K562 (cell line): ENCODE data around the gene BPI. TPM values are rescaled to one million over a fixed set of nuclear protein-coding genes. Genes with fewer than 3 reads are reported as not detected.

Experiments used
- ATAC-seq: fragments of 200-7000 bp; cut with Tn5 transposase; 3 replicates; pipeline ENCODE4 v1.9.1; 2020; ENCODE audit warnings: moderate library complexity
- BruUV-seq: library from RNA; stranded (reverse); fragments of 400-500 nt; replicated peaks from 2 replicates; lab custom pipeline; 2021; lab: Mats Ljungman, UMichigan
- CTCF ChIA-PET: fragments of 300-600 bp; formaldehyde crosslinking; extraction: SDS; loops from one replicate; lab custom pipeline; 2021; ENCODE audit warnings: low intra/inter-chr PET ratio; lab: Yijun Ruan, JAX
- POLR2A ChIA-PET: fragments of 300-600, 350-650 bp; sonication (Branson Sonifier 250); formaldehyde crosslinking; extraction: SDS; loops from one replicate; lab custom pipeline; 2021; ENCODE audit warnings: antibody characterized with exemption, inconsistent platforms; lab: Yijun Ruan, JAX
- DNase-seq, 4 experiments: peaks; one replicate each; pipeline versions ENCODE4 v3.0.0 to v3.0.0-alpha.2; 2011 to 2018; ENCODE audit warnings: low spot score in 3 of 4, mixed read lengths in 3 of 4; ENCODE audit errors: extremely low read depth in 1 of 4
- FAIRE-seq: peaks from 2 replicates; lab custom pipeline; 2011; peaks lifted over from hg19 to GRCh38; lab: Jason Lieb, UNC
- H2AFZ ChIP-seq: 2 replicates; pipeline ENCODE4 v1.6.0; 2011; ENCODE audit warnings: low read depth, low read length, control low read depth, inconsistent platforms
- H3K27ac ChIP-seq: fragments of 200-600 bp; 3 replicates; pipeline ENCODE4 v1.8.0; 2011; ENCODE audit warnings: low read depth, mild to moderate bottlenecking, control low read depth, inconsistent platforms, low read length, moderate library complexity, mixed read lengths; ENCODE audit errors: extremely low read depth
- H3K27me3 ChIP-seq, 2 experiments: fragments of 300-600 bp in 1 of 2; 2 replicates in 1 of 2; 3 replicates in 1 of 2; pipeline versions ENCODE4 v1.6.0 to v1.8.0; 2011; ENCODE audit warnings: inconsistent platforms in 2 of 2, low read length in 2 of 2, mild to moderate bottlenecking in 1 of 2, mixed read lengths in 1 of 2, moderate library complexity in 1 of 2; ENCODE audit not compliant: control insufficient read depth in 2 of 2, insufficient read depth in 2 of 2
- H3K36me3 ChIP-seq: fragments of 300-600 bp; 3 replicates; pipeline ENCODE4 v1.8.0; 2011; ENCODE audit warnings: mild to moderate bottlenecking, low read length, inconsistent platforms; ENCODE audit not compliant: control insufficient read depth, insufficient read depth
- H3K4me1 ChIP-seq, 2 experiments: fragments of 200-600 bp in 1 of 2; replicated peaks in 1 of 2; 2 replicates in 1 of 2; 3 replicates in 1 of 2; pipeline versions ENCODE4 v1.5.1 to v1.8.0; 2011; ENCODE audit warnings: inconsistent platforms in 2 of 2, low read length in 2 of 2, mild to moderate bottlenecking in 1 of 2, mixed read lengths in 1 of 2, moderate library complexity in 1 of 2; ENCODE audit not compliant: control insufficient read depth in 2 of 2, insufficient read depth in 2 of 2
- H3K4me2 ChIP-seq: 2 replicates; pipeline ENCODE4 v1.6.1; 2011; ENCODE audit warnings: low read length, control low read depth, inconsistent platforms, mixed read lengths; ENCODE audit not compliant: insufficient read depth
- H3K4me3 ChIP-seq: fragments of 200-600 bp; sonication (generic), shearing (Covaris generic); 2 replicates; pipeline ENCODE4 v1.5.1; 2016; ENCODE audit warnings: control low read depth, inconsistent platforms
- H3K79me2 ChIP-seq: fragments of 200-600 bp; 3 replicates; pipeline ENCODE4 v1.8.0; 2011; ENCODE audit warnings: low read length, inconsistent platforms; ENCODE audit not compliant: control insufficient read depth, insufficient read depth
- H3K9ac ChIP-seq, 2 experiments: 2 replicates each; pipeline versions ENCODE4 v1.6.0 to v1.6.1; 2011; ENCODE audit warnings: low read depth in 2 of 2, low read length in 2 of 2, control low read depth in 1 of 2, inconsistent platforms in 1 of 2, mild to moderate bottlenecking in 1 of 2, mixed read lengths in 1 of 2; ENCODE audit not compliant: insufficient read depth in 1 of 2
- H3K9me1 ChIP-seq: one replicate; pipeline ENCODE4 v1.6.0; 2011; ENCODE audit warnings: inconsistent platforms, mild to moderate bottlenecking, low read length, moderate library complexity; ENCODE audit not compliant: control insufficient read depth, insufficient read depth
- H3K9me3 ChIP-seq: replicated peaks from 2 replicates; pipeline ENCODE4 v1.5.1; 2011; ENCODE audit warnings: low read depth, low read length, inconsistent platforms; ENCODE audit not compliant: control insufficient read depth, insufficient read depth
- H4K20me1 ChIP-seq: replicated peaks from 2 replicates; pipeline ENCODE4 v1.6.1; 2011; ENCODE audit warnings: low read length, inconsistent platforms, mixed read lengths; ENCODE audit not compliant: control insufficient read depth, insufficient read depth
- KAT7 ChIP-seq: sonication (generic); formaldehyde crosslinking; IDR thresholded peaks from 2 replicates; pipeline ENCODE4 v1.8.0; 2022; ENCODE audit warnings: missing genetic modification reagents, mild to moderate bottlenecking, borderline replicate concordance
- RBM25 ChIP-seq: fragments of 200-400 bp; formaldehyde crosslinking; IDR thresholded peaks from 2 replicates; pipeline ENCODE4 v1.6.1; 2018; ENCODE audit warnings: low read length, low read depth, moderate library complexity; ENCODE audit not compliant: severe bottlenecking
- RCOR1 ChIP-seq, 2 experiments: IDR thresholded peaks; 2 replicates each; pipeline ENCODE4 v1.6.1; 2012; ENCODE audit warnings: low read depth in 2 of 2, low read length in 2 of 2, borderline replicate concordance in 1 of 2, improper control_type of control experiment in 1 of 2
- SP1 ChIP-seq: sonication (generic); formaldehyde crosslinking; IDR thresholded peaks from 2 replicates; pipeline ENCODE4 v1.8.1; 2022; ENCODE audit warnings: mild to moderate bottlenecking, missing genetic modification reagents
- ZFP36 ChIP-seq: fragments of 150-350 bp; IDR thresholded peaks from 2 replicates; pipeline ENCODE4 v1.6.1; 2018; ENCODE audit warnings: low read length, low read depth; ENCODE audit not compliant: partially characterized antibody
- WGBS: fragments of 100-300 bp; shearing (Covaris generic); methylation state at CpG from one replicate; pipeline ENCODE4 v1.1.6; 2016; ENCODE audit warnings: low coverage, mixed read lengths; ENCODE audit not compliant: insufficient coverage; ENCODE audit errors: missing lambda C conversion rate; 5-methylcytosine and 5-hydroxymethylcytosine counted together
- in situ Hi-C: fragments of 300-500 bp; cut with MboI; formaldehyde crosslinking; loops from 4 replicates; pipeline ENCODE4 v1.15.0; 2018; ENCODE audit warnings: inconsistent platforms, mixed read lengths
- intact Hi-C: fragments of 100-400 bp; cut with micrococcal nuclease; formaldehyde crosslinking; loops from 2 replicates; pipeline ENCODE4 v1.14.2; 2022
- polyA plus RNA-seq, 8 experiments: library from polyadenylated mRNA; depleted of rRNA in 4 of 8; stranded (reverse) in 5 of 8; unstranded in 3 of 8; fragments of >200 nt; fragmentation: Nextera tagmentation in 2 of 8; fragmentation: Illumina TruSeq in 1 of 8; extraction: Ambion mirVana in 2 of 8; extraction: Trizol in 1 of 8; gene quantifications; 2 replicates each; pipeline versions ENCODE4 v1.2.1 to v1.2.3, GENCODE V29; 2011 to 2014; ENCODE audit warnings: inconsistent platforms in 1 of 8, missing spikeins in 1 of 8
- total RNA-seq, 7 experiments: library from RNA; depleted of rRNA in 6 of 7; stranded (reverse); fragments of >200 nt in 6 of 7; fragmentation: Illumina TruSeq in 2 of 7; extraction: Trizol in 2 of 7; gene quantifications; 2 replicates each; pipeline versions ENCODE4 v1.2.1 to v1.2.3, GENCODE V29; 2011 to 2021; ENCODE audit warnings: low replicate concordance in 1 of 7

Gene BPI
- total and polyA plus RNA-seq, 9 of the 15 experiments (the other 6 are each of a cell fraction or from before 2014, with no cell fraction given), result not detected

DNA sequence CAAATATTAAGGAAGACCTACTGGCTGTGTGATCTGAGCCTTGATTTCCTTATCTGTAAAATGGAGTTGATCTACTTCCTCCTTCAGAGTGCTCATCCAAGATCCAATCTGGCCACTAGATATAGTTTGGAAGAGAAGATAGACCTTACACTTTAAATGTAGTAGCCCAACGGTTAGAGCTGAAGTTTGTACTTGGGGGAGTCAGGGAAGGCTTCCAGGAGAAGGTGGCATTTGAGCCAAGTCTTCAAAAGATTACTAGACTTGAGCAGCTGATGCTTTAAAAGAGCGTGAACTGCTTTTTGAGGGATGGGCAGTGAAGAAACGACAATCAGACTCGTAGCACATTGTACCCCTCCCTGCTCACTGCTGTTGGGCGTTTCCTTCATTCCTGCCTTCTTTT lies 45.9 kb downstream of the BPI start:
- no peak overlapping the region for H3K4me3 ChIP-seq
- no peak overlapping the region for H3K4me2 ChIP-seq
- no peak overlapping the region for H3K27ac ChIP-seq
- no peak for TF ChIP-seq SP1
- no peak for TF ChIP-seq KAT7 (CRISPR knock-in tag)
- peak in 1 of 2 experiments; percentile 33; a peak in 1 of 4 replicates for TF ChIP-seq RCOR1 (IDR thresholded peaks at IDR 0.05; ENCODE audit: borderline replicate concordance in 1 of 2, low read depth in 2 of 2, low read length in 2 of 2)
- TF ChIP-seq RBM25, result peak; percentile 58
- TF ChIP-seq ZFP36, result peak; percentile 85
- TF ChIP-seq, all 486 proteins: peak for 3
- no peak for ATAC-seq
- ChIA-PET POLR2A (interaction anchor here (0.6 kb wide), 1 partner anchor 191 kb away, joined by 3 read pairs; no protein-coding TSS in a partner anchor), CTCF (no interaction called here)
- intact Hi-C loops, result no loop called here
- no peak overlapping the region for H3K9ac ChIP-seq
- H3K4me1 ChIP-seq, result peaks cover 6 to 10% of the 10 kb centered on the region in 2 experiments; a peak in 3 of 5 replicates
- no peaks in the 10 kb centered on the region for H4K20me1 ChIP-seq
- WGBS, result 12% methylated on average over 5 of the region's 5 CpGs
- no peak for DNase-seq
- H2AFZ ChIP-seq, result no peak overlapping the region
- no peaks in the 10 kb centered on the region for H3K9me1 ChIP-seq
- no TSS peak for BruUV-seq
- in situ Hi-C loops, result no loop called here
- FAIRE-seq, result no peak
- H3K79me2 ChIP-seq, result no peaks in the 10 kb centered on the region
- peaks cover 0 to 10% of the 10 kb centered on the region in 2 experiments; a peak in 2 of 5 replicates for H3K27me3 ChIP-seq
- no peaks in the 10 kb centered on the region for H3K9me3 ChIP-seq
- H3K36me3 ChIP-seq, result no peaks in the 10 kb centered on the region
